Fibroblast of skin of abdomen (primary cell): ENCODE data around the gene CCDC149.

Source experiments
- DNase-seq: peaks from one replicate; pipeline ENCODE4 v3.0.0-alpha.2; 2013

CCDC149 gene

GRCh38 chr4:24840362-24840761, 72.5 kb downstream of the CCDC149 start:
- DNase-seq = no peak

GRCh38 chr4:24837781-24838180, 75.1 kb downstream of the CCDC149 start:
- DNase-seq = no peak

- DNase-seq = no peak
Measured at GRCh38 chr4:24837336-24837735, 75.5 kb downstream of the CCDC149 start.

GRCh38 chr4:24836661-24837242, 76.1 kb downstream of the CCDC149 start:
- DNase-seq = no peak

GRCh38 chr4:24835696-24836095, 77.1 kb downstream of the CCDC149 start:
- no peak for DNase-seq

- DNase-seq = no peak
Measured at GRCh38 chr4:24831637-24832036, 81.2 kb downstream of the CCDC149 start.

- no peak for DNase-seq
Measured at GRCh38 chr4:24824720-24825119, 88.1 kb downstream of the CCDC149 start.

- DNase-seq = no peak
Measured at GRCh38 chr4:24820541-24820940, 92.3 kb downstream of the CCDC149 start.

GRCh38 chr4:24816797-24817196, 96.0 kb downstream of the CCDC149 start:
- no peak for DNase-seq

- no peak for DNase-seq
Measured at GRCh38 chr4:24813732-24814131, 99.1 kb downstream of the CCDC149 start.

- DNase-seq = no peak
Measured at GRCh38 chr4:24810871-24811631, 101.8 kb downstream of the CCDC149 start.

GRCh38 chr4:24809815-24810405, 102.9 kb downstream of the CCDC149 start:
- peak; percentile 16 for DNase-seq

- DNase-seq = no peak
Measured at GRCh38 chr4:24809376-24809775, 103.5 kb downstream of the CCDC149 start.

GRCh38 chr4:24808955-24809354, 103.9 kb downstream of the CCDC149 start:
- no peak for DNase-seq

- no peak for DNase-seq
Measured at GRCh38 chr4:24808261-24808660, 104.6 kb downstream of the CCDC149 start.

- no peak for DNase-seq
Measured at GRCh38 chr4:24807611-24808010, 105.2 kb downstream of the CCDC149 start.

GRCh38 chr4:24806206-24806990, 106.4 kb downstream of the CCDC149 start:
- no peak for DNase-seq

- DNase-seq = no peak
Measured at GRCh38 chr4:24805566-24805965, 107.3 kb downstream of the CCDC149 start.

- no peak for DNase-seq
Measured at GRCh38 chr4:24805067-24805466, 107.8 kb downstream of the CCDC149 start.

GRCh38 chr4:24802648-24803047, 110.2 kb downstream of the CCDC149 start:
- DNase-seq = no peak

GRCh38 chr4:24801136-24801855, 111.5 kb downstream of the CCDC149 start:
- DNase-seq = no peak

GRCh38 chr4:24800325-24800895, 112.4 kb downstream of the CCDC149 start:
- DNase-seq = no peak
